Stimulated activated CD4-positive, alpha-beta T cell treated with anti-CD3 and anti-CD28 coated beads, Interleukin-15, amount 100 ng/mL, for 24 hours (primary cell): ENCODE measurements around the gene RPL29.
"Not testable (repeated sequence)": the region's sequence is repeated elsewhere in the genome, so short reads cannot be mapped to it uniquely, and the experiment has no call there.

Experiments used
- DNase-seq: peaks from one replicate; pipeline ENCODE4 v3.0.0-alpha.2; 2020

RPL29 gene

DNA sequence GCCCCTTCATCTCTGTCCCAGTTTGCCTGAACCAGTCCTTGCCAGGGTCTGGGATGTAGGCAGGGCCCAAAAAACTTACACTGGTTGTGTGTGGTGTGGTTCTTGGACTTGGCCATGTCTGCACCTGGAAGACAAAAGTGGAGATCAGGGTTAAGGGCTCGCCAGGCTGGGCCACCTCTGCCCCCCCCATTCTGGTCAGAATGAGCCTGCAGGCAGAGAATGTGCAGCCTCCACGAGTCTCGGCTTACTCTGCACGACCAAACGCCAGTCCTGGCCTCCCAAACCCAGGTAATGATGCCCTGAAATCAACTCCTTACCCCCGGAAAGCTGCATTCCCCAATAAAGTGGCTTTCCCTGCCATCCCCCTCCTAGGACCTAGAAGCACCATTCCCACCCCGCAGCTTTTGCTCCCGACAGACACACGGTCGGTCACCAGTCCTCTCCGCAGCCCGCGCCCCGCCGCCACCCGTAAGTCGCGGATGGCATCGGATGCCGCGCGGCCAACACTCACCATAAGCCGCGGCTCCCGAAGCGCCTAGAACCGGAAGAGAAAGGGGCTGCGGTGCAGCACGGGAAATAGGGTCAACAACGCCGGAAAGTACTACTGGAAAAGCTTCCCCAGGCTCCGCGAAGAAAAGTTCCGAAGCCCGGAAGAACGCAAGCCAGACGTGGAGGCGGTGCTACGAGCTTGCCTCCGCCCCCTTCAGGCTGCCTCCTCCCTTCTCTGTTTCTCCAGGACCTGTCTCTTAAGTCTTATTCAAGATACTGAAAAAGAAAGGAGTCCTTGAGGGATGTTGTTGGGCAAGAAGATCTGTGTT is at the start of gene RPL29:
Gene RPL29 (minus strand): TSS at position 550 of the 818 bp plus-strand sequence. CDS start 434 bp downstream, at position 116.
- DNase-seq, result peak; percentile 93

DNA sequence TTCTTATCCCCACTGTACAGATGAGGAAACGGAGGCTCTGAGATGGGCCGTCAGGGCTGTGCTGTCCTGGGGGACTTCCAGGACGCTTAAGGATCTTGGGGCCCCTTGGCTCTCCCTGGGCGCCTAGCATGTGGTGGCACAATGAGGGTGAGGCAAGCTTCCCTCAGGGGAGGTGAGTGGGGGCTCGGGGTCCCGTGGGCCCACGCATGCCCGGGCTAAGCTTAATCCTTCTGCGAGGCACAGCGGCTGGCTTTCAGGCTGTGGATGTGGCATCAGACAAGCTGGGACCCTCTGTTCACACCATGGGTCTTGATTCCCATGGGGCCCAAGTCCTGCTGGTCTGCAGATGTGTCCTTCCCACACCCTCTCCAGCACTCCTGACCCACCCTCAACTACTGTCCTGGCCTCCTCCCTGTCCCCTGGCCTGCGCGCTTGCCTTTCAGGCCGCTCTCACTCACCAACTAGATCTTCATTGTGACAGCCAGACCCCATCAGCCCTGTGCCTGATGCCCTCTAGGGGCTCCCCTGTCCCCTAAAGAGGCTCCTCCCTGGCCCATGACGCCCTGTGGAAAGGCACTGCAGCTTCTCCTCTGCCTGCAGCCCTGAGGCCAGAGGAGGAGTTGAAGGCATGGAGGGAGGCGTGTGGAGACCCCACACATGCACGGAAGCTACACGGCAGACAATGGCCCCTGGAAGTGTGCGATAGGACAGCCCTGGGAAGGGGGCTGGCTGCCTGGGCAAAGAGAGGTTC is 49.3 kb upstream of the RPL29 start:
- DNase-seq, result no peak

DNA sequence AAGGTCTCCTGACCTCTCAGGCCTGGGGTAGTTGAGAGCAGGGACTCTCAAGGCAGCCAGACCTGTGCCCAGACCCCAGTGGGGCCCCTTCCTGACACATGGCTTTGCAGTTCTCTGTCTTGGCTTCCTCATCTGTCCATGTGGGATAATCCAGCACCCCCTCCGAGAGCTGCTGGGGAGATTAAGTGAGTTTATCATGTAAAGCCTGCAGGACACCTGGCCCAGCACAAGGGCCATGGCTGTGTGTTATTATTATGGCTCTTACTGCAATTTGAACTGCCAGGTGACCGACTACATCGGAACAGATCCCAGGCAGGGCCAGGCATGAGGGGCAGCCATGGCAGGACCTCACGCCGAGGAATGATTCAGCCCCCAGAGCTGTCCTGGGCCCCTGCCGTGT is 48.1 kb upstream of the RPL29 start:
- no peak for DNase-seq

DNA sequence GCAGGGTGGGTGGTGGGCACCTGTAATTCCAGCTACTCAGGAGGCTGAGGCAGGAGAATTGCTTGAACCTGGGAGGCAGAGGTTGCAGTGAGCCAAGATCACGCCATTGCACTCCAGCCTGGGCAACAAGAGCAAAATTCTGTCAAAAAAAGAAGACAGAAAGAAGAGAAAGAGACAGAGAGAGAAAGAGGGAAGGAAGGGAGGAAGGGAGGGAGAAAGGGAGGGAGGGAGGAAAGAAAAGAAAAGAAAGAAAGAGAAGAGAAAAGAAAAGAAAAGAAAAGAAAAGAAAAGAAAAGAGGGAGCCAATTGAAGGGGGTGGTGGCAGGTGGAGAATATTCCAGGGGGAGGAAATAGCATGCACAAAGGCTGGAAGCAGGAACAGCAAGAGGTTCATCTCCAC is 47.3 kb upstream of the RPL29 start:
- DNase-seq, result not testable (repeated sequence)

DNA sequence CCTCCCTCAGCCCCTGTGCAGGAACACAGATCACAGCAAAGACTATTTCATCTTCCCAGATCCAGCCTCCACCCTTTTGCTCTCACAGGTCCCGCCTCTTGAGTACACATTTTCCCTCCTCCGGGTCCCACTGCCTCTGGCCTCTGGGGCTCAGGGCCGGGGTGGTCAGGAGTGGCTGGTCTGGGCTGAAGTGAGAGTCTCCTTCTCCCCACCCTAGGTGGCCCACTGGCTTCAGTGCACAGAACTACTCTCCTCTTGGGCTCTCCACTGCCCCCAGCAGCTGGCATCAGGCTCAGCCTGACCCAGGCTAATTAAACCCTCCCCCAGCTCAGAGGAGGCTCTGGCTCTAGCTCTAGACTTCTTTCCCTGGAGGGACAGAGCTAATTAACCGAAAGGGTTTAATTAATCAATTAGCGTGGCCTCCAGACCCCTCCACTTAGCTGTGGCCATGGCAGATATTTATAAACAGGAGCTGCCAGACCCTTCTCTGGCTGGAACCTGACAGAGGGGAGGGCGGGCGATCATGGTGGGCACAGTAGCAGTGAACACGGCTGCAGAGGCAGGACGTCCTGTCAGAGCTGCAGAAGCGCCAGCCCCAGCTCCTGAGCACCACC is 45.5 kb upstream of the RPL29 start:
- DNase-seq, result no peak

DNA sequence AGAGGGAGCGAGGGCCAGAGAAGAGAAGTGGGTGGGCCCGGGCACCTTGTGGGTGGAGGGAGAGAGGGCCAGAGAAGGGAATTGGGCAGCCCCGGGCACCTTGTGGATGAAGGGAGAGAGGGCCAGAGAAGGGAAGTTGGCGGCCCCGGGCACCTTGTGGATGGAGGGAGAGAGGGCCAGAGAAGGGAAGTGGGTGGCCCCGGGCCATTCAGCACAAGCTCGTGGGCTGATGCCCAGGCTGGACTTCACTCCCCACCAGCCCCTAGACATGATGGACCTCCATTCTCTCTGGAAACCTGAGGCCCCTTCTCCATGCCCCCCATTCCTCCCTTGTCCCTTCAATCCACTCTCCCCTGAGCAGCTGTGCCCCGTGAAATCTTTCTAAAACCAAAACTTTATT is 44.9 kb upstream of the RPL29 start:
- DNase-seq, result no peak

DNA sequence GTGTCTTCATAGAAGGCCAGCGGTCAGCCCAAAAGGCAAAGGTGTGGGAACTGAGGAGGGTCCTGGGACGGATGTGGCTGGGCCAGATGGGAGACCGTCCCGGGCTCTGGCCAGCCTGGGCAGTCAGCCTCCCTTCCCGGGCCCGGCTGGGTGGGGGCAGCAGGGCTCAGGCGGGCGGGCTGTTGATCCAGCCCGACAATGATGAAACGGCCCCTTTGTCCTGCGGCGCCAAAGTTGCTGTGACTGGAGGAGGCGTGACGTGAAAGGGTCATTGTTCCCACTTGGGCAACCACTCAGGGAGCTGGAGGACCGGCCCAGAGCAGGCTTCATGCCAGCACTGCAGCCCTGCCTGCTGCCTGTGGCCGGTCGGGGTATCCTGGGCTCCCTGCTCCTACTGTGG is 44.2 kb upstream of the RPL29 start:
- no peak for DNase-seq

DNA sequence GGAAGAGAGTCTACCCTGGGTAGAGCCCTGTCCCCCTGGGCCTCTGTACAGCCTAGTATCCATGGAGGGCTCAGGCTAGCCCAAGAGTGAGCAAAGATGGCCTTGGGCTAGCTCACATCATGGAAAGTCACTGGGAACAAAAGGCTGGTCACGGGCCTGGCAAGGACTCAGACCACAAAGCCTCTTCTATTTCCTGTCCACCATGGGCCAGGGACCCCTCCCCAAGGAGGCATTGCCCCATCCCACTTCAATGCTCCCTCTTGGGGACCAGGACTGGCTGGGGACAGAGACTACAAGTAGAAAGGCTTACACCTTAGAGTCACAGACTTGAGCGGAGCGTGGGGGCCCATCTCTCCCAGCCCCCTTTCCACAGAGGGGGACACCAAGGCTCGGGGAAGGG is 43.7 kb upstream of the RPL29 start:
- DNase-seq, result no peak

DNA sequence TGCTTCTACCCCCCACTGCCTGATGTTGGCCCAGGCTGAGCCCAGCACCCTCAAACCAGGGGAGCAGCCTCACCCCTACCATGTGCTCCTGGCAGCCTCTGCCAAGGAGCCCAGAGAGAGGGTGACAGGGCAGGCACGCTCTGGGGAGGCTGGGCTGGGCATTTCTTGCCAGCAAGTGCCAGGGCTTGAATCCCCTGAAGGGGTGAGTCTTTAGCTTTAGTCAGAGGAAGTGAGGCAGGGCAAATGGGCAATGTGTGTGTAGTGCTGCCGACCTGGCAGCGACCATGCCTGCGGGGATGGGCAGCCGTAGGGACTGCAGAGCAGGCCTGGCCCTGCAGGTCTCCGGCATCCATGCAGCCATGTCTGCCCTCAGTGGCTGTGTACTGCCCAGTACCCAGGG is 42.5 kb upstream of the RPL29 start:
- DNase-seq, result no peak

DNA sequence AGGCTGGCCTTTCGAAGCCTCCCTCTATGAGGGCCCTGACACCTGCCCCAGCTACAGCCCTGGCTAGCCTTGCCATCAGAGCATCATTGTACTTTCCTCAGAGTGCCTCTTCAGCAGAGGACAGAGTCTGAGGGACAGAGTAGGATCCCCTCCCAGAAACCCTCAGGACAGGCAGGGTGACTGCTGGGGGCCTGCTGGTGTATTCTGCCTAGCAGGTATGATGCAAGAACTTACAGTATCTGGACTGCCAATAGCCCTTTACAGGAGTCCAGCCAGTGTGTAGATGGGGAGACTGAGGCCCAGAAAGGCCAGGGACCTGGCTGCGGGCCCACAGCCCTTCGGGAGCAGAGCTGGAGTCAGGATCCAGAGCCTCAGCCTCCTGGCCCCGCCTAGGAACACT is 41.6 kb upstream of the RPL29 start:
- DNase-seq, result no peak

DNA sequence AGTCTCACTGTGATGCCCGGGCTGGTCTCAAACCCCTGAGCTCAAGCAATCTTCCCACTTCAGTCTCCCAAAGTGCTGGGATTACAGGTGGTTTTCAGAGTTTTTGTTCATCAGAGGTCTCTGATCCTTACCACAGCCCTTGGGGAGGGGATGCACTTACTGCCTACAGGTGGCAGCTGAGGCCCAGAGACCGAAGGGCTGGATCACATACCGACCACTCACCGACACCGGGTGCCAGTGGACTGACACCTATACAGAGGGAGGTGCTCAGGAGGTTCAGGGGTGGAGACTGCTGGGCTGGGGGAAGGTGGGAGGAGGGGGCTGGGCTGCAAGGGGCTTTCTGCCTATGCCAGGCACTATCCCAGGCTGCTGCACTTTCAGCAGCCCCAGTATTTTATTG is 41.1 kb upstream of the RPL29 start:
- DNase-seq, result no peak

DNA sequence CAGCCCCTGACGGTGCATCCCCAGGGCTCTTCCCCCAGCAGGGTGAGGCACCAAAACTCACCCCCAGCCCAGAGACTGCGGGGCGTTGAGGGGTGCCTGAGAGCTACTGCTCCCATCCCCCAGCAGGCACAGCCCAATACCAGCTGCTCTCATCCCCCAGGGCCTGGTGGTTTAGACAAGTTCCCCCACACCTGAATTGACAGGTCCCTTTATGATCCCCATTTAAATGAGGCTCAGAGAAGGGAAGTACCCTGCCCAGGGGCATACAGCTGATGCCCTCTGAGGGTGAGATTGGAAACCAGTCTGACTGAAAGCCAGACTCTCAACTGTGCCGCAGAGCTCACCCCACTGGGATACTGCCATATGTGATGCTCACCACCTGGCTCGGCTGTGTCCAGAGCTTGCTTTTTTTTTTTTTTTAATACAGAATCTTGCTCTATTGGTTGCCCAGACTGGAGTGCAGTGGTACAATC is 40.6 kb upstream of the RPL29 start:
- DNase-seq, result no peak

DNA sequence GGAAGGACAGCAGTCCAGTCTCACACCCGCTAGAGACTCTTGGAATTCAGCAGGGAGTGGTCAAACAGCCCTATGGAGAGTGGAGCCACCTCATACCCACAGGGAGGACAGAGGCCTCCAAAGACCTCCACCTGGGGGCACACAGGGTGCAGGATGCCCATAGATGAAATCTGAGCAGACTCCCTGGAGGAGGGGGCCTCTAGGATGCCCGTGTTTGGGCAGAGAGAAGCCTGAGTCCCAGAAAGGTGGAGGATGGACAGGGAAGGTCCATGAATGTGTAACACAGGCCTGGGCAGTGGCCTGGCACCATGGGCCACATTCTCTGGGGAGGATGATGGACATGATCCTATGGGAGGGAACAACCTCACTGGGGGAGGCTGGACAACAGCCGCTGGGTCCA is 39.0 kb upstream of the RPL29 start:
- no peak for DNase-seq

DNA sequence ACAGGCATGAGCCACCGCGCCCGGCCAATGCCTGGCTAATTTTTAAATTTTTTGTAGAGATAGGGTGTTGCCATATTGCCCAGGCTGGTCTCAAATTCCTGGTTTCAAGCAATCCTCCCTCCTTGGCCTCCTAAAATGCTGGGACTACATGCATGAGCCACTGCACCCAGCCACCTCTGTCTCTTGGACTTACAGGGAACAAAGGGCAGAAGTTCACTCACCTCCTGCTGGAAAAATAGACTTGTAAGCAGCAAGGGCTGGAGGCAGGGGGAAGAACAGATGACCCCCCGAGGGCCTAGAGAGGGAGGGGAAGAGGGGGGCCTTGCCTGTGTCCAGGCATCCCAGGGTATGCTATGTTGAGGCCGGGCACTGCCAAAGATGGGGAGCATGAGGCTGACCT is 38.5 kb upstream of the RPL29 start:
- DNase-seq, result no peak

DNA sequence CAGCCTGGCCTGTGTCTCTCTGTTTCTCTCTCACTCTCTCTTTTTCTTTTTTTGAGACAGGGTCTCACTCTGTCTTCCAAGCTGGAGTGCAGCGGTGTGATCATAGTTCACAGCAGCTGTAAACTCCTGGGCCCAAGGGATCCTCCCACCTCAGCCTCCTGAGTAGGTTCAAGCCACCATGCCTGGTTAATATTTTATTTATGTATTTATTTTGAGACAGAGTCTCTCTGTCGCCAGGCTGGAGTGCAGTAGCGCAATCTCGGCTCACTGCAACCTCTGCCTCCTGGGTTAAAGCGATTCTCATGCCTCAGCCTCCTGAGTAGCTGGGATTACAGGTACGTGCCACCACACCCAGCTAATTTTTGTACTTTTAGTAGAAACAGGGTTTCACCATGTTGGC is 38.1 kb upstream of the RPL29 start:
- not testable (repeated sequence) for DNase-seq

DNA sequence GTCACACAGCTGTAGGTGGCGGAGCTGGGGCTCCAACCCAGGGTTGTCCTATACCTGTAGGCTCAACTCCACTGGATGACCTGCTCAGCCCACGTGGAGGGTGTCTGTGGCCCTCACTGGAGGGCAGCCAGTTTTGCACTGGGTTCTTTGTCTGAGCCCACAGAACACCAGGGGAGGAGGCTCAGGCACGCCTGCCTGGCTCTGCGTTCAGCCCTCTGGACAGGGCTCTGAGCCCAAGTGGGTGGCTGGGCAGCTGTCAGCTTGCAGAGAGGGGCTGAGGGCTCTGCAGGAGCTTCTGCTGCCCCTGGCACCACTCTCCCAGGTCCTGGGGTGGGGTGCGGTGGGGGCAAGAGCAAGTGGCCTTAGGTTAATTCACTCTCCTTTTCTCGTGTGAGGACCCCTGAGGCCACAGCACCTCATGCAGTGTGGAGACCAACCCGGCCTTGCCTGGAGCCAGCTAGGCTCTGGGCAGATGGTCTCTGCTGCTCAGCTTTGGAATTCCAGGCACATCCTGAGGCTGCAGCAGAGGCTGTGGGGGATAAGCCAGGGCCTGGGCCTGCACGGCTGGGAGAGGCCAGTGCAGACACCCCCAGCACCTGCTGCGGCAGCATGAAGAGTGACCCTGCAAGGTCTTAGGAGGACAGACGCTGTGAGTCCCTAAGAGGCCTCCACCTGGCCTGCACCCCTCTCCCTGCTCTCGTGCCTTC is 37.2 kb upstream of the RPL29 start:
- DNase-seq, result no peak

DNA sequence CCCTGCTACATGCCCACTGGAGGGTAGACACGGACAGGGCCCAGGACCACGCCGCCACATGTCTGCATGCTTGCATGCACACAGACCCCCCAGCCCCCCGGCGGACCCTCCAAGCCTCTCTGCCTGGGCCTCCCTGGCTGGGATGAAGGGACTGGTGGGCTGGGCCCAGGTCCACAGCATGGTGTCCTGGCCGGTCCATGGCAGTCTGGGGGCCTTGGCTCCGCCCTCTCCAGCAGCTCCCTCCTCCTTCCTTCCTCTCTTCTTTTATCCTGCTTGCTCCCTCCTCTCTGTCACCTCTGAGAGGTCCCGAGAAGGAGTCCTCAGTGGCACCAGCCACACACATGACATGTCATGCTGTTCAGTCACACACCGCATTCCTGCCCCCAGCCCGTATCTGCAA is 36.2 kb upstream of the RPL29 start:
- no peak for DNase-seq

DNA sequence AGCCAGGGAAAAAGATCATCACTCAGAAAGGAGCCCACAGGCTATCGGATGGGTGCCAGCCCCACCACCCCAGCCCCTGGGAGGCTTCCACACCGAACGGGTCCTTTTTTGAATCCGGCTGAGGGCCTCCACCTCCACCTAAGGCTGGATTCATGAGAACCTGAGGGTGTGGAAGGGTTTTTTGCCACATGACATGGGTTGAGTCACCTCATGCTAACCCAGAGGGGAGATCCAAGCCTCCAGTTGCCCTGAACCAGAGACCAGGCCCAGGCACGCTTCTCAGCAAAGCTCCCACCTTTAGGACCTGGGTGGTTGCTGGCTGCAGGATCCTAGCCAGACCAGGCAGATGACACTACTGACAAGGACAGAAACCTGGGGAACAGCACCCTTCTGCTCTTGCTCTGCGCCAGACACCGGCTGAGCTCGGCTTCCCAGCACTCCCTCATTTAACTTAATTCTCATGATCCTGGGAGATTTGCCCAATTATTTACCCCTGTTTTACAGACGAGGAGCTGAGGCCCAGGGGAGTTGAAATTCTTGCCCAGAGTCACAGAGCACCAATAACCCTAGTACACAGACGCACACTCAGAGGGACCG is 35.1 kb upstream of the RPL29 start:
- no peak for DNase-seq

DNA sequence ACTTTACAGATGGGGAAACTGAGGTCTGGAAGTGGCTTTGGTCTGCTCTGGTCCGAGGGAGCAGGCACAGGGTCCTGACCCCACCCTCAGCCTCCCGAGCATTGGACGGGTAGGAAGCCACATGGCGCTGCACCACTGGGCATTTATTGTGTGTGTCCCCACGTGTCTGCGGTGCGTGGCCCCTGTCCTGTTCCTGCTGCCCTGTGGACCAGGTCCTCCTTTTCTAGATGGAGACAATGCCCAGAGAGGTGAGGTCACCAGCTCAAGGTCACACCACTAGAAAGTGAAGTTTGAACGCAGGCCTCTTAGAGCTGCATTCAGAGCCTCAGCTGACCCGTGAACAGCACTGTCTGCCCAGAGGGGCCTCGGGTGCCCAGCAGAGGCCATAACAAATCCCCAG is 33.8 kb upstream of the RPL29 start:
- no peak for DNase-seq

DNA sequence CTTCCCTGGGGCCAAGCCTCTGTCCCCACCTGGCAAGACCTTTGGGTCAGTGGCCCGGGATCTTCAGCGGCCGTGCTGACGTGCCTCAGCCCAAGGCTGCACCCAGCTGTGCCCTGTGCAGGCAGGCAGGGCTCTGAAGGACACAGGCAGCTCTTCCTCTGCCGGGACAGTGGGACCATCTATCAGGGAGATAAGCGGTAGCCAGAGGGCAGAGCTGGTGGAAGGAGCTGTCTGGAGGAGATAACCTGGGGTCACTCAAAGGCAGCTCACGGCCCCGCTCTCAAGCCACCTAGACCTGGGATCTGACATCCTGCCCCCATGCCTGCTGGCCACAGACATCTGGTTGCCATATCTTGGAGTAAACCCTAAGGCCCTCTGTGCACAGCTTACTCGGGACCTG is 33.4 kb upstream of the RPL29 start:
- no peak for DNase-seq

DNA sequence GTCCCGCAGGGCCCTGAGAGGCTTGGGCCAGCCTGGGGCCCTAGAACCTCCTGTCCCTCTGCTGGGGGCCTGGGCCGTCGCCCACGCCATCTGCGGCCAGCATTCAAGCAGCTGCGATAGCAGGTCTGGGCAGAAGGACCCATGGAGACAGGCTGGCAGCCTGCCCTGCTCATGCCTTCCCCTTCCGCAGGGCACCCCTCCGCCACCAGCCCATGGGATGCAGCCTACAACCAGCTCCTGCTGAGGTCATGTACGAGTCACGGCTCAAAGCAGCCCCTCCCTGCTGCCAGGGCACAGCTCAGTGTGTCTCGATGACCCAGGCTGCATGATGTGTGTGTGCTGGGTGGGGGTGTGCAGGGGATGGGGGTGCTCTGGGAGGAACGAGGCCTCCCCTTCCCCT is 32.9 kb upstream of the RPL29 start:
- no peak for DNase-seq

DNA sequence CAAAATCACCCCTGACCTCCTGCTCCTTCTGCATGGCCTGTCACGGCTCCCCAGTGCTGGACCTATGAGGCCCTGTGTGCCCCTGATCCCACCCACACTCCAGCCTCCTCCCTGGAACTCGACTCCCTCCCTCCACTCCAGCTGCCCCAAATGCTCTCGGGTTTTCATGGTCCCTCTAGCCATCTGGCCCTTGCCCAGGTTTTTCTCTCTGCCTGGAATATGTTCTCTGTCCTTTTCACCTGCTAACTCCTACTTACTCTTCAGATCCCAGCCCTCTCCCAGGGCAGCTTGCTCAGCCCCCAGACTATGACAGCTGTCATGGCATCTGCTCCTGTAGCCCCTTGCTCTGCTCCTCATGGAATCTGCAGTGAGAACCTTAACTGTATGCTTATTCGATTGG is 30.3 kb upstream of the RPL29 start:
- no peak for DNase-seq

DNA sequence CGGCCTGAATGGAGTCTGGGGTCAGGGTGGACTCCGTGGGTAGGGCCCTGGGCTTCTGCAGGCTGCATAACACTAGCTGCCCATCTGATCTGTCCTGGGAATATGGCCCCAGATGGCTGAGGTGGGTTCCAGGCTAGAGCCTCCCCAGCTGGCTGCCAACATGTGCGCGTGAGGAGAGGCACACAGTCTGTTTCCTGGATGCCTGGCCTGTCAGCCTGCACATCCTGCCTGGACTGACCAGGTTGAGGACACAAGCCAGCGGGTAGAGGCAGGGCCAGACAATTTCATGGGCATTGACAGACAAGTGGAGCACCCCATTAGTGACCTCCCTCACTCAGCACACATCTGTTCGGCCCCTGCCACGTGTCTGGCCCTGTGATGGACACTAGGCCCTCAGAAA is 29.8 kb upstream of the RPL29 start:
- DNase-seq, result no peak
